SK-N-SH (cell line): ENCODE measurements around the gene CACNA2D1. TPM values are rescaled to one million over a fixed set of nuclear protein-coding genes. Genes with fewer than 3 reads are reported as not detected.
A peak's percentile ranks its signal among the peaks of the same experiment; 100 is the strongest.

Source experiments
- CTCF ChIA-PET: fragments of 300-600, 350-600 bp; formaldehyde crosslinking; extraction: SDS; loops from one replicate; lab custom pipeline; 2021; lab: Yijun Ruan, JAX
- POLR2A ChIA-PET: fragments of 350-600 bp; sonication (Branson Sonifier 250); formaldehyde crosslinking; extraction: SDS; loops from one replicate; lab custom pipeline; 2020; ENCODE audit warnings: antibody characterized with exemption, inconsistent platforms; lab: Yijun Ruan, JAX
- DNase-seq: peaks from one replicate; pipeline ENCODE4 v3.0.0; 2012
- H2AFZ ChIP-seq: fragments of 200-600 bp; sonication (generic); 2 replicates; pipeline ENCODE4 v1.8.1; 2016; ENCODE audit warnings: antibody characterized with exemption, mild to moderate bottlenecking, low read depth
- H3F3A ChIP-seq: fragments of 200-600 bp; sonication (generic); replicated peaks from 2 replicates; pipeline ENCODE3; 2016; ENCODE audit warnings: antibody characterized with exemption, mild to moderate bottlenecking; ENCODE audit not compliant: insufficient read depth
- H3K27ac ChIP-seq, 2 experiments: fragments of 200-500 bp in 1 of 2; fragments of 200-600 bp in 1 of 2; sonication (Bioruptor generic) in 1 of 2; sonication (generic), shearing (Covaris generic) in 1 of 2; 2 replicates each; pipeline versions ENCODE4 v1.5.1 to v1.6.1; 2014 to 2016; ENCODE audit warnings: low read depth in 2 of 2, inconsistent platforms in 1 of 2, low read length in 1 of 2, mild to moderate bottlenecking in 1 of 2, mixed read lengths in 1 of 2
- H3K27me3 ChIP-seq: fragments of 200-600 bp; sonication (generic), shearing (Covaris generic); 2 replicates; pipeline ENCODE4 v1.6.1; 2016; ENCODE audit warnings: mixed run types; ENCODE audit not compliant: insufficient read depth
- H3K36me3 ChIP-seq, 2 experiments: fragments of 200-500 bp in 1 of 2; fragments of 200-600 bp in 1 of 2; sonication (Bioruptor generic) in 1 of 2; sonication (generic) in 1 of 2; replicated peaks in 1 of 2; 2 replicates each; pipeline versions ENCODE3 to v1.5.1; 2014 to 2016; ENCODE audit warnings: low read length in 1 of 2, mild to moderate bottlenecking in 1 of 2; ENCODE audit not compliant: insufficient read depth in 2 of 2, control insufficient read depth in 1 of 2
- H3K4me1 ChIP-seq, 2 experiments: fragments of 200-500 bp in 1 of 2; fragments of 200-600 bp in 1 of 2; sonication (Bioruptor generic) in 1 of 2; sonication (generic), shearing (Covaris generic) in 1 of 2; 2 replicates each; pipeline versions ENCODE4 v1.5.1 to v1.6.1; 2014 to 2016; ENCODE audit warnings: low read depth in 1 of 2, low read length in 1 of 2, mixed run types in 1 of 2; ENCODE audit not compliant: insufficient read depth in 2 of 2, control insufficient read depth in 1 of 2
- H3K4me2 ChIP-seq: fragments of 200-600 bp; sonication (generic), shearing (Covaris generic); 2 replicates; pipeline ENCODE4 v1.6.1; 2017; ENCODE audit warnings: mixed run types
- H3K4me3 ChIP-seq, 2 experiments: fragments of 200-500 bp in 1 of 2; fragments of 200-600 bp in 1 of 2; sonication (Bioruptor generic) in 1 of 2; sonication (generic), shearing (Covaris generic) in 1 of 2; 2 replicates each; pipeline versions ENCODE4 v1.5.1 to v1.8.1; 2014 to 2016; ENCODE audit warnings: low read depth in 2 of 2, inconsistent platforms in 1 of 2, low read length in 1 of 2, mild to moderate bottlenecking in 1 of 2, mixed read lengths in 1 of 2, moderate library complexity in 1 of 2
- H3K79me2 ChIP-seq: fragments of 200-600 bp; sonication (generic); 2 replicates; pipeline ENCODE4 v1.8.1; 2017; ENCODE audit warnings: mild to moderate bottlenecking; ENCODE audit not compliant: insufficient read depth
- H3K9ac ChIP-seq: fragments of 200-600 bp; sonication (generic); 2 replicates; pipeline ENCODE4 v1.6.1; 2017; ENCODE audit warnings: mixed run types
- H3K9me2 ChIP-seq: fragments of 200-600 bp; sonication (generic); 2 replicates; pipeline ENCODE4 v1.6.1; 2017; ENCODE audit warnings: mixed run types
- H3K9me3 ChIP-seq: fragments of 200-600 bp; sonication (generic); 2 replicates; pipeline ENCODE4 v1.6.1; 2017; ENCODE audit warnings: mixed run types, mild to moderate bottlenecking, moderate library complexity
- H4K20me1 ChIP-seq: fragments of 200-600 bp; sonication (generic); 2 replicates; pipeline ENCODE4 v1.6.1; 2017; ENCODE audit warnings: mild to moderate bottlenecking, mixed run types; ENCODE audit not compliant: insufficient read depth
- CHD2 ChIP-seq: fragments of 150-350 bp; IDR thresholded peaks from 2 replicates; pipeline ENCODE4 v1.6.1; 2018; ENCODE audit warnings: low read length; ENCODE audit not compliant: partially characterized antibody
- EP300 ChIP-seq, 2 experiments: IDR thresholded peaks; 2 replicates each; pipeline versions ENCODE4 v1.4.0 to v1.6.1; 2012; ENCODE audit warnings: borderline replicate concordance in 1 of 2, low read depth in 1 of 2, low read length in 1 of 2
- FOXJ3 ChIP-seq: sonication (generic); formaldehyde crosslinking; IDR thresholded peaks from 2 replicates; pipeline ENCODE4 v1.5.1; 2020; ENCODE audit warnings: mild to moderate bottlenecking, missing genetic modification reagents
- FOXM1 ChIP-seq: IDR thresholded peaks from 2 replicates; pipeline ENCODE4 v1.4.0; 2012; ENCODE audit warnings: low read depth, mild to moderate bottlenecking
- GABPA ChIP-seq: IDR thresholded peaks from 2 replicates; pipeline ENCODE4 v1.4.0; 2012; ENCODE audit warnings: low read depth, mild to moderate bottlenecking
- GATA2 ChIP-seq: sonication (generic); formaldehyde crosslinking; IDR thresholded peaks from 2 replicates; pipeline ENCODE4 v1.5.0; 2020; ENCODE audit warnings: mild to moderate bottlenecking, missing genetic modification reagents
- IRF3 ChIP-seq: fragments of 150-350 bp; IDR thresholded peaks from 2 replicates; pipeline ENCODE4 v1.6.1; 2016; ENCODE audit warnings: mild to moderate bottlenecking, low read depth, low read length
- MXI1 ChIP-seq: IDR thresholded peaks from 2 replicates; pipeline ENCODE4 v1.6.1; 2012; ENCODE audit warnings: mild to moderate bottlenecking, low read depth, low read length, improper control_type of control experiment
- PBX3 ChIP-seq: IDR thresholded peaks from 2 replicates; pipeline ENCODE4; 2012
- RAD21 ChIP-seq: IDR thresholded peaks from 2 replicates; pipeline ENCODE4 v1.6.1; 2012; ENCODE audit warnings: mild to moderate bottlenecking, low read length
- RCOR1 ChIP-seq: fragments of 150-350 bp; IDR thresholded peaks from 2 replicates; pipeline ENCODE4 v1.6.1; 2017; ENCODE audit warnings: antibody characterized with exemption, low read length
- RXRA ChIP-seq: IDR thresholded peaks from 2 replicates; pipeline ENCODE4 v1.4.0; 2012; ENCODE audit warnings: low read depth, mild to moderate bottlenecking, borderline replicate concordance
- SMC3 ChIP-seq: IDR thresholded peaks from 2 replicates; pipeline ENCODE4 v1.6.1; 2012; ENCODE audit warnings: low read depth, low read length, improper control_type of control experiment
- WGBS: methylation state at CpG from one replicate; pipeline ENCODE4 v1.1.6; 2017; ENCODE audit warnings: low lambda C conversion rate; 5-methylcytosine and 5-hydroxymethylcytosine counted together
- polyA plus RNA-seq, 3 experiments: library from polyadenylated mRNA; depleted of rRNA; stranded (reverse); fragments of >200 nt; gene quantifications; 2 replicates each; pipeline ENCODE4 v1.2.3, GENCODE V29; 2012

Gene CACNA2D1
- polyA plus RNA-seq, 1 of the 3 experiments (the other 2 are of a cell fraction): 3.4 TPM

GRCh38 chr7:82053453-82054032 lies 390.0 kb downstream of the CACNA2D1 start (continued):
- TF ChIP-seq IRF3 (no peak), RXRA (no peak)

GRCh38 chr7:82051601-82052000 lies 392.0 kb downstream of the CACNA2D1 start:
- TF ChIP-seq CHD2 (peak; percentile 78), GABPA (no peak), EP300 (IDR thresholded peaks at IDR 0.05; ENCODE audit: borderline replicate concordance in 1 of 2, low read depth in 1 of 2, low read length in 1 of 2) (peak in 1 of 2 experiments; percentile 95; a peak in 2 of 4 replicates), RCOR1 (peak; percentile 96), GATA2 (CRISPR knock-in tag) (peak; percentile 95), SMC3 (peak; percentile 32; the same call in 1 of the 2 replicates), PBX3 (no peak; the same call in 1 of the 2 replicates), RAD21 (peak; percentile 47), FOXM1 (peak; percentile 49; the same call in 1 of the 2 replicates), MXI1 (peak; percentile 88), FOXJ3 (CRISPR knock-in tag) (peak; percentile 85)
- peak; percentile 62 for DNase-seq
- H3K9ac ChIP-seq: no peak overlapping the region
- H3F3A ChIP-seq: peaks cover 42% of the 10 kb centered on the region
- H3K4me3 ChIP-seq: no peak overlapping the region
- H3K9me2 ChIP-seq: no peaks in the 10 kb centered on the region
- ChIA-PET CTCF (interaction anchor here (0.9 to 2.6 kb wide), 11 partner anchors 21 to 676 kb away, joined by 3 to 12 read pairs (median 3); no protein-coding TSS in a partner anchor), POLR2A (interaction anchor here (0.6 to 0.9 kb wide), 2 partner anchors 268 to 384 kb away, joined by 3 to 4 read pairs; no protein-coding TSS in a partner anchor)
- no peaks in the 10 kb centered on the region for H3K9me3 ChIP-seq
- no peaks in the 10 kb centered on the region for H3K79me2 ChIP-seq
- no peak overlapping the region for H2AFZ ChIP-seq
- H3K4me1 ChIP-seq: peaks cover 47 to 50% of the 10 kb centered on the region in 2 experiments
- H3K27me3 ChIP-seq: no peaks in the 10 kb centered on the region
- H4K20me1 ChIP-seq: no peaks in the 10 kb centered on the region
- H3K36me3 ChIP-seq: no peaks in the 10 kb centered on the region
- H3K4me2 ChIP-seq: no peak overlapping the region
- WGBS: 51% methylated on average over 2 of the region's 2 CpGs
- peak overlapping the region; percentile 91 to 97 for H3K27ac ChIP-seq
